Hypothalamus (tissue), 51 donors: ENCODE measurements around the gene GPR6.

Source experiments
- DNase-seq, 51 donors: peaks; one replicate each; lab custom pipeline; 2025; lab: John Stamatoyannopoulos, UW

The GPR6 gene

GRCh38 chr6:109978174-109979032 is at the start of gene GPR6:
Gene GPR6 (plus strand): TSS chr6:109978311. CDS start chr6:109979113, 802 bp downstream.
- DNase-seq, result peak in 25 of 51 donors; percentile 2 to 57 (median 15)

GRCh38 chr6:109934293-109934692 is 43.8 kb upstream of the GPR6 start:
- no peak for DNase-seq

- no peak for DNase-seq
Observed at GRCh38 chr6:109939654-109940053, 38.5 kb upstream of the GPR6 start.

GRCh38 chr6:109944448-109944847 is 33.7 kb upstream of the GPR6 start:
- no peak for DNase-seq

- DNase-seq, result no peak
Observed at GRCh38 chr6:109945091-109945490, 33.0 kb upstream of the GPR6 start.

- DNase-seq, result no peak
Observed at GRCh38 chr6:109946979-109947378, 31.1 kb upstream of the GPR6 start.

- DNase-seq, result no peak
Observed at GRCh38 chr6:109949281-109950065, 28.6 kb upstream of the GPR6 start.

GRCh38 chr6:109955491-109955890 is 22.6 kb upstream of the GPR6 start:
- DNase-seq, result no peak

- no peak for DNase-seq
Observed at GRCh38 chr6:109958626-109959025, 19.5 kb upstream of the GPR6 start.

- DNase-seq, result no peak
Observed at GRCh38 chr6:109961611-109962041, 16.5 kb upstream of the GPR6 start.

GRCh38 chr6:109962271-109962670 is 15.8 kb upstream of the GPR6 start:
- DNase-seq, result no peak

- DNase-seq, result no peak
Observed at GRCh38 chr6:109963598-109964170, 14.4 kb upstream of the GPR6 start.

GRCh38 chr6:109964949-109965348 is 13.2 kb upstream of the GPR6 start:
- DNase-seq, result no peak

GRCh38 chr6:109966299-109966698 is 11.8 kb upstream of the GPR6 start:
- DNase-seq, result no peak

GRCh38 chr6:109977791-109978173 is 329 bp upstream of the GPR6 start:
- no peak for DNase-seq

GRCh38 chr6:109979033-109979921 is 1.2 kb downstream of the GPR6 start:
- DNase-seq, result peak in 9 of 51 donors; percentile 1 to 43 (median 14)

- no peak for DNase-seq
Observed at GRCh38 chr6:109984410-109984809, 6.3 kb downstream of the GPR6 start.

- DNase-seq, result no peak
Observed at GRCh38 chr6:109987196-109987595, 9.1 kb downstream of the GPR6 start.

GRCh38 chr6:109991201-109992101 is 13.3 kb downstream of the GPR6 start:
- no peak for DNase-seq
